ENCODE measurements around the gene URGCP. TPM values are rescaled to one million over a fixed set of nuclear protein-coding genes. Genes with fewer than 3 reads are reported as not detected.

The URGCP gene
- total and polyA plus RNA-seq, 2 experiments from 2014 or later = 7.2 to 13.2 TPM

DNA sequence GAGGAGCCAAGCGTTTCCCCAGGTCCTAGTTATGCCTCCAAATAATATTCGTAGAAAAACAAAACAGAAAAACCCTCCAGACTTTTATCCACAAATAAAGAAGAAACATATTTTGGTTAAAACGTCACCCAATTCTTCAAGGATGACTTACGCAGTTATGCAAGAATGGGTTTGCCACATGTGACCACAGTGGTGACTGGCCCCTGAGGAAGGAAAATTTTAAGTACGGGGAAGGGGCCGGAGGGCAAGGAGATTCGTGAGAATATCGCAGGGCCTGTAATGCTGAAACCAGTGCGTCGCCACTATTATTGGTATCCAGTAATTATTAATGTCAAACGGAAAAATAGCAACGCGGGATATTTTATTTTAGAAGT, 36.5 kb downstream of the URGCP start:
- Mint-ChIP-seq H3K27me3 (ENCODE audit: insufficient read depth, low read depth, poor library complexity) (peaks cover 10% of the 10 kb centered on the region), H3K4me1 (peaks cover 30% of the 10 kb centered on the region), H3K27ac (peak overlapping the region; percentile 91), H3K9me3 (no peaks in the 10 kb centered on the region; the same call in 2 of the 3 replicates), H3K36me3 (ENCODE audit: low read depth) (peaks cover 27% of the 10 kb centered on the region), H3K4me3 (peak overlapping the region; percentile 81)
- ATAC-seq = no peak
- peak; percentile 16 for DNase-seq (ENCODE audit: low spot score)
- H3K27me3 ChIP-seq (ENCODE audit: insufficient read depth) = no peaks in the 10 kb centered on the region
- H3K4me1 ChIP-seq (ENCODE audit: insufficient read depth) = peaks cover 23% of the 10 kb centered on the region
- peak overlapping the region; percentile 82 for H2AFZ ChIP-seq
- H3F3A ChIP-seq (replicated peaks; ENCODE audit: low read depth) = peaks cover 2% of the 10 kb centered on the region; the same call in 1 of the 2 replicates
- peaks cover 16% of the 10 kb centered on the region for H3K36me3 ChIP-seq (ENCODE audit: insufficient read depth)
- TF ChIP-seq, protein P1, sequence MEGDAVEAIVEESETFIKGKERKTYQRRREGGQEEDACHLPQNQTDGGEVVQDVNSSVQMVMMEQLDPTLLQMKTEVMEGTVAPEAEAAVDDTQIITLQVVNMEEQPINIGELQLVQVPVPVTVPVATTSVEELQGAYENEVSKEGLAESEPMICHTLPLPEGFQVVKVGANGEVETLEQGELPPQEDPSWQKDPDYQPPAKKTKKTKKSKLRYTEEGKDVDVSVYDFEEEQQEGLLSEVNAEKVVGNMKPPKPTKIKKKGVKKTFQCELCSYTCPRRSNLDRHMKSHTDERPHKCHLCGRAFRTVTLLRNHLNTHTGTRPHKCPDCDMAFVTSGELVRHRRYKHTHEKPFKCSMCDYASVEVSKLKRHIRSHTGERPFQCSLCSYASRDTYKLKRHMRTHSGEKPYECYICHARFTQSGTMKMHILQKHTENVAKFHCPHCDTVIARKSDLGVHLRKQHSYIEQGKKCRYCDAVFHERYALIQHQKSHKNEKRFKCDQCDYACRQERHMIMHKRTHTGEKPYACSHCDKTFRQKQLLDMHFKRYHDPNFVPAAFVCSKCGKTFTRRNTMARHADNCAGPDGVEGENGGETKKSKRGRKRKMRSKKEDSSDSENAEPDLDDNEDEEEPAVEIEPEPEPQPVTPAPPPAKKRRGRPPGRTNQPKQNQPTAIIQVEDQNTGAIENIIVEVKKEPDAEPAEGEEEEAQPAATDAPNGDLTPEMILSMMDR (conservative IDR thresholded peaks at IDR 0.05; ENCODE audit: low read depth in 2 of 2) = no peak
- TF ChIP-seq, protein P2, sequence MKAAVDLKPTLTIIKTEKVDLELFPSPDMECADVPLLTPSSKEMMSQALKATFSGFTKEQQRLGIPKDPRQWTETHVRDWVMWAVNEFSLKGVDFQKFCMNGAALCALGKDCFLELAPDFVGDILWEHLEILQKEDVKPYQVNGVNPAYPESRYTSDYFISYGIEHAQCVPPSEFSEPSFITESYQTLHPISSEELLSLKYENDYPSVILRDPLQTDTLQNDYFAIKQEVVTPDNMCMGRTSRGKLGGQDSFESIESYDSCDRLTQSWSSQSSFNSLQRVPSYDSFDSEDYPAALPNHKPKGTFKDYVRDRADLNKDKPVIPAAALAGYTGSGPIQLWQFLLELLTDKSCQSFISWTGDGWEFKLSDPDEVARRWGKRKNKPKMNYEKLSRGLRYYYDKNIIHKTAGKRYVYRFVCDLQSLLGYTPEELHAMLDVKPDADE (IDR thresholded peaks at IDR 0.05) = no peak
- TF ChIP-seq POLR2AphosphoS5 (IDR thresholded peaks at IDR 0.05; ENCODE audit: low read depth) = no peak
- no peak for TF ChIP-seq STAT1 (IDR thresholded peaks at IDR 0.05; ENCODE audit: unreplicated experiment)
- no peak for TF ChIP-seq NANOG (IDR thresholded peaks at IDR 0.05; ENCODE audit: borderline replicate concordance)
- TF ChIP-seq CREB1 (CRISPR knock-in tag; IDR thresholded peaks at IDR 0.05; ENCODE audit: low read depth) = no peak
- no peak for TF ChIP-seq EZH2 (IDR thresholded peaks at IDR 0.05; ENCODE audit: low read depth, unreplicated experiment)
- TF ChIP-seq EZH2phosphoT487 (IDR thresholded peaks at IDR 0.05; ENCODE audit: unreplicated experiment) = no peak
- TF ChIP-seq ZNF331 (CRISPR knock-in tag; IDR thresholded peaks at IDR 0.05; ENCODE audit: low read depth) = no peak
- TF ChIP-seq, protein P3, sequence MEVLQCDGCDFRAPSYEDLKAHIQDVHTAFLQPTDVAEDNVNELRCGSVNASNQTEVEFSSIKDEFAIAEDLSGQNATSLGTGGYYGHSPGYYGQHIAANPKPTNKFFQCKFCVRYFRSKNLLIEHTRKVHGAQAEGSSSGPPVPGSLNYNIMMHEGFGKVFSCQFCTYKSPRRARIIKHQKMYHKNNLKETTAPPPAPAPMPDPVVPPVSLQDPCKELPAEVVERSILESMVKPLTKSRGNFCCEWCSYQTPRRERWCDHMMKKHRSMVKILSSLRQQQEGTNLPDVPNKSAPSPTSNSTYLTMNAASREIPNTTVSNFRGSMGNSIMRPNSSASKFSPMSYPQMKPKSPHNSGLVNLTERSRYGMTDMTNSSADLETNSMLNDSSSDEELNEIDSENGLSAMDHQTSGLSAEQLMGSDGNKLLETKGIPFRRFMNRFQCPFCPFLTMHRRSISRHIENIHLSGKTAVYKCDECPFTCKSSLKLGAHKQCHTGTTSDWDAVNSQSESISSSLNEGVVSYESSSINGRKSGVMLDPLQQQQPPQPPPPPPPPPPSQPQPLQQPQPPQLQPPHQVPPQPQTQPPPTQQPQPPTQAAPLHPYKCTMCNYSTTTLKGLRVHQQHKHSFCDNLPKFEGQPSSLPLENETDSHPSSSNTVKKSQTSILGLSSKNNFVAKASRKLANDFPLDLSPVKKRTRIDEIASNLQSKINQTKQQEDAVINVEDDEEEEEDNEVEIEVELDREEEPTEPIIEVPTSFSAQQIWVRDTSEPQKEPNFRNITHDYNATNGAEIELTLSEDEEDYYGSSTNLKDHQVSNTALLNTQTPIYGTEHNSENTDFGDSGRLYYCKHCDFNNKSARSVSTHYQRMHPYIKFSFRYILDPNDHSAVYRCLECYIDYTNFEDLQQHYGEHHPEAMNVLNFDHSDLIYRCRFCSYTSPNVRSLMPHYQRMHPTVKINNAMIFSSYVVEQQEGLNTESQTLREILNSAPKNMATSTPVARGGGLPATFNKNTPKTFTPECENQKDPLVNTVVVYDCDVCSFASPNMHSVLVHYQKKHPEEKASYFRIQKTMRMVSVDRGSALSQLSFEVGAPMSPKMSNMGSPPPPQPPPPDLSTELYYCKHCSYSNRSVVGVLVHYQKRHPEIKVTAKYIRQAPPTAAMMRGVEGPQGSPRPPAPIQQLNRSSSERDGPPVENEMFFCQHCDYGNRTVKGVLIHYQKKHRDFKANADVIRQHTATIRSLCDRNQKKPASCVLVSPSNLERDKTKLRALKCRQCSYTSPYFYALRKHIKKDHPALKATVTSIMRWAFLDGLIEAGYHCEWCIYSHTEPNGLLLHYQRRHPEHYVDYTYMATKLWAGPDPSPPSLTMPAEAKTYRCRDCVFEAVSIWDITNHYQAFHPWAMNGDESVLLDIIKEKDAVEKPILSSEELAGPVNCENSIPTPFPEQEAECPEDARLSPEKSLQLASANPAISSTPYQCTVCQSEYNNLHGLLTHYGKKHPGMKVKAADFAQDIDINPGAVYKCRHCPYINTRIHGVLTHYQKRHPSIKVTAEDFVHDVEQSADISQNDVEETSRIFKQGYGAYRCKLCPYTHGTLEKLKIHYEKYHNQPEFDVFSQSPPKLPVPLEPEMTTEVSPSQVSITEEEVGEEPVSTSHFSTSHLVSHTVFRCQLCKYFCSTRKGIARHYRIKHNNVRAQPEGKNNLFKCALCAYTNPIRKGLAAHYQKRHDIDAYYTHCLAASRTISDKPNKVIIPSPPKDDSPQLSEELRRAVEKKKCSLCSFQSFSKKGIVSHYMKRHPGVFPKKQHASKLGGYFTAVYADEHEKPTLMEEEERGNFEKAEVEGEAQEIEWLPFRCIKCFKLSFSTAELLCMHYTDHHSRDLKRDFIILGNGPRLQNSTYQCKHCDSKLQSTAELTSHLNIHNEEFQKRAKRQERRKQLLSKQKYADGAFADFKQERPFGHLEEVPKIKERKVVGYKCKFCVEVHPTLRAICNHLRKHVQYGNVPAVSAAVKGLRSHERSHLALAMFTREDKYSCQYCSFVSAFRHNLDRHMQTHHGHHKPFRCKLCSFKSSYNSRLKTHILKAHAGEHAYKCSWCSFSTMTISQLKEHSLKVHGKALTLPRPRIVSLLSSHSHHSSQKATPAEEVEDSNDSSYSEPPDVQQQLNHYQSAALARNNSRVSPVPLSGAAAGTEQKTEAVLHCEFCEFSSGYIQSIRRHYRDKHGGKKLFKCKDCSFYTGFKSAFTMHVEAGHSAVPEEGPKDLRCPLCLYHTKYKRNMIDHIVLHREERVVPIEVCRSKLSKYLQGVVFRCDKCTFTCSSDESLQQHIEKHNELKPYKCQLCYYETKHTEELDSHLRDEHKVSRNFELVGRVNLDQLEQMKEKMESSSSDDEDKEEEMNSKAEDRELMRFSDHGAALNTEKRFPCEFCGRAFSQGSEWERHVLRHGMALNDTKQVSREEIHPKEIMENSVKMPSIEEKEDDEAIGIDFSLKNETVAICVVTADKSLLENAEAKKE (CRISPR knock-in tag; IDR thresholded peaks at IDR 0.05) = no peak
- no peak for TF ChIP-seq JUNB (IDR thresholded peaks at IDR 0.05; ENCODE audit: unreplicated experiment)
- TF ChIP-seq, protein P4, sequence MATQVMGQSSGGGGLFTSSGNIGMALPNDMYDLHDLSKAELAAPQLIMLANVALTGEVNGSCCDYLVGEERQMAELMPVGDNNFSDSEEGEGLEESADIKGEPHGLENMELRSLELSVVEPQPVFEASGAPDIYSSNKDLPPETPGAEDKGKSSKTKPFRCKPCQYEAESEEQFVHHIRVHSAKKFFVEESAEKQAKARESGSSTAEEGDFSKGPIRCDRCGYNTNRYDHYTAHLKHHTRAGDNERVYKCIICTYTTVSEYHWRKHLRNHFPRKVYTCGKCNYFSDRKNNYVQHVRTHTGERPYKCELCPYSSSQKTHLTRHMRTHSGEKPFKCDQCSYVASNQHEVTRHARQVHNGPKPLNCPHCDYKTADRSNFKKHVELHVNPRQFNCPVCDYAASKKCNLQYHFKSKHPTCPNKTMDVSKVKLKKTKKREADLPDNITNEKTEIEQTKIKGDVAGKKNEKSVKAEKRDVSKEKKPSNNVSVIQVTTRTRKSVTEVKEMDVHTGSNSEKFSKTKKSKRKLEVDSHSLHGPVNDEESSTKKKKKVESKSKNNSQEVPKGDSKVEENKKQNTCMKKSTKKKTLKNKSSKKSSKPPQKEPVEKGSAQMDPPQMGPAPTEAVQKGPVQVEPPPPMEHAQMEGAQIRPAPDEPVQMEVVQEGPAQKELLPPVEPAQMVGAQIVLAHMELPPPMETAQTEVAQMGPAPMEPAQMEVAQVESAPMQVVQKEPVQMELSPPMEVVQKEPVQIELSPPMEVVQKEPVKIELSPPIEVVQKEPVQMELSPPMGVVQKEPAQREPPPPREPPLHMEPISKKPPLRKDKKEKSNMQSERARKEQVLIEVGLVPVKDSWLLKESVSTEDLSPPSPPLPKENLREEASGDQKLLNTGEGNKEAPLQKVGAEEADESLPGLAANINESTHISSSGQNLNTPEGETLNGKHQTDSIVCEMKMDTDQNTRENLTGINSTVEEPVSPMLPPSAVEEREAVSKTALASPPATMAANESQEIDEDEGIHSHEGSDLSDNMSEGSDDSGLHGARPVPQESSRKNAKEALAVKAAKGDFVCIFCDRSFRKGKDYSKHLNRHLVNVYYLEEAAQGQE (IDR thresholded peaks at IDR 0.05; ENCODE audit: unreplicated experiment) = no peak
- TF ChIP-seq ZNF114 (CRISPR knock-in tag; IDR thresholded peaks at IDR 0.05) = no peak
- H3K4me3 ChIP-seq = peak overlapping the region; percentile 63
- peaks cover 5% of the 10 kb centered on the region; the same call in 1 of the 2 replicates for H3K9me2 ChIP-seq (ENCODE audit: insufficient read depth)
- peak overlapping the region; percentile 83 for H3K4me2 ChIP-seq
- H4K20me1 ChIP-seq (replicated peaks; ENCODE audit: insufficient read depth) = no peaks in the 10 kb centered on the region
- peaks cover 11% of the 10 kb centered on the region for H3K79me2 ChIP-seq (replicated peaks; ENCODE audit: insufficient read depth)
- H3K27ac ChIP-seq (ENCODE audit: low read depth) = peak overlapping the region; percentile 81

All from GM23338 (cell line).